K562 (cell line): ENCODE results near the gene TFB2M. TPM values are rescaled to one million over a fixed set of nuclear protein-coding genes. Genes with fewer than 3 reads are reported as not detected.
A peak's percentile ranks its signal among the peaks of the same experiment; 100 is the strongest.

Experiments used
- ATAC-seq: fragments of 200-7000 bp; cut with Tn5 transposase; 3 replicates; pipeline ENCODE4 v1.9.1; 2020; ENCODE audit warnings: moderate library complexity
- BruUV-seq: library from RNA; stranded (reverse); fragments of 400-500 nt; replicated peaks from 2 replicates; lab custom pipeline; 2021; lab: Mats Ljungman, UMichigan
- CTCF ChIA-PET: fragments of 300-600 bp; formaldehyde crosslinking; extraction: SDS; loops from one replicate; lab custom pipeline; 2021; ENCODE audit warnings: low intra/inter-chr PET ratio; lab: Yijun Ruan, JAX
- POLR2A ChIA-PET: fragments of 300-600, 350-650 bp; sonication (Branson Sonifier 250); formaldehyde crosslinking; extraction: SDS; loops from one replicate; lab custom pipeline; 2021; ENCODE audit warnings: antibody characterized with exemption, inconsistent platforms; lab: Yijun Ruan, JAX
- DNase-seq, 4 experiments: peaks; one replicate each; pipeline versions ENCODE4 v3.0.0 to v3.0.0-alpha.2; 2011 to 2018; ENCODE audit warnings: low spot score in 3 of 4, mixed read lengths in 3 of 4; ENCODE audit errors: extremely low read depth in 1 of 4
- FAIRE-seq: peaks from 2 replicates; lab custom pipeline; 2011; peaks lifted over from hg19 to GRCh38; lab: Jason Lieb, UNC
- H2AFZ ChIP-seq: 2 replicates; pipeline ENCODE4 v1.6.0; 2011; ENCODE audit warnings: low read depth, low read length, control low read depth, inconsistent platforms
- H3K27ac ChIP-seq: fragments of 200-600 bp; 3 replicates; pipeline ENCODE4 v1.8.0; 2011; ENCODE audit warnings: low read depth, mild to moderate bottlenecking, control low read depth, inconsistent platforms, low read length, moderate library complexity, mixed read lengths; ENCODE audit errors: extremely low read depth
- H3K27me3 ChIP-seq, 2 experiments: fragments of 300-600 bp in 1 of 2; 2 replicates in 1 of 2; 3 replicates in 1 of 2; pipeline versions ENCODE4 v1.6.0 to v1.8.0; 2011; ENCODE audit warnings: inconsistent platforms in 2 of 2, low read length in 2 of 2, mild to moderate bottlenecking in 1 of 2, mixed read lengths in 1 of 2, moderate library complexity in 1 of 2; ENCODE audit not compliant: control insufficient read depth in 2 of 2, insufficient read depth in 2 of 2
- H3K36me3 ChIP-seq: fragments of 300-600 bp; 3 replicates; pipeline ENCODE4 v1.8.0; 2011; ENCODE audit warnings: mild to moderate bottlenecking, low read length, inconsistent platforms; ENCODE audit not compliant: control insufficient read depth, insufficient read depth
- H3K4me1 ChIP-seq, 2 experiments: fragments of 200-600 bp in 1 of 2; replicated peaks in 1 of 2; 2 replicates in 1 of 2; 3 replicates in 1 of 2; pipeline versions ENCODE4 v1.5.1 to v1.8.0; 2011; ENCODE audit warnings: inconsistent platforms in 2 of 2, low read length in 2 of 2, mild to moderate bottlenecking in 1 of 2, mixed read lengths in 1 of 2, moderate library complexity in 1 of 2; ENCODE audit not compliant: control insufficient read depth in 2 of 2, insufficient read depth in 2 of 2
- H3K4me2 ChIP-seq: 2 replicates; pipeline ENCODE4 v1.6.1; 2011; ENCODE audit warnings: low read length, control low read depth, inconsistent platforms, mixed read lengths; ENCODE audit not compliant: insufficient read depth
- H3K4me3 ChIP-seq: fragments of 200-600 bp; sonication (generic), shearing (Covaris generic); 2 replicates; pipeline ENCODE4 v1.5.1; 2016; ENCODE audit warnings: control low read depth, inconsistent platforms
- H3K79me2 ChIP-seq: fragments of 200-600 bp; 3 replicates; pipeline ENCODE4 v1.8.0; 2011; ENCODE audit warnings: low read length, inconsistent platforms; ENCODE audit not compliant: control insufficient read depth, insufficient read depth
- H3K9ac ChIP-seq, 2 experiments: 2 replicates each; pipeline versions ENCODE4 v1.6.0 to v1.6.1; 2011; ENCODE audit warnings: low read depth in 2 of 2, low read length in 2 of 2, control low read depth in 1 of 2, inconsistent platforms in 1 of 2, mild to moderate bottlenecking in 1 of 2, mixed read lengths in 1 of 2; ENCODE audit not compliant: insufficient read depth in 1 of 2
- H3K9me1 ChIP-seq: one replicate; pipeline ENCODE4 v1.6.0; 2011; ENCODE audit warnings: inconsistent platforms, mild to moderate bottlenecking, low read length, moderate library complexity; ENCODE audit not compliant: control insufficient read depth, insufficient read depth
- H3K9me3 ChIP-seq: replicated peaks from 2 replicates; pipeline ENCODE4 v1.5.1; 2011; ENCODE audit warnings: low read depth, low read length, inconsistent platforms; ENCODE audit not compliant: control insufficient read depth, insufficient read depth
- H4K20me1 ChIP-seq: replicated peaks from 2 replicates; pipeline ENCODE4 v1.6.1; 2011; ENCODE audit warnings: low read length, inconsistent platforms, mixed read lengths; ENCODE audit not compliant: control insufficient read depth, insufficient read depth
- ATF3 ChIP-seq, 2 experiments: fragments of 450-650 bp in 1 of 2; sonication (generic) in 1 of 2; formaldehyde crosslinking in 1 of 2; IDR thresholded peaks in 1 of 2; conservative IDR thresholded peaks in 1 of 2; 2 replicates each; pipeline versions ENCODE4 v1.6.1 to v1.8.1; 2016 to 2023; ENCODE audit warnings: mild to moderate bottlenecking in 2 of 2, moderate library complexity in 2 of 2, inconsistent platforms in 1 of 2, missing genetic modification reagents in 1 of 2
- CEBPB ChIP-seq: fragments of 450-650 bp; IDR thresholded peaks from 2 replicates; pipeline ENCODE4 v1.6.1; 2016; ENCODE audit warnings: missing genetic modification characterization, missing compliant biosample characterization
- CEBPG ChIP-seq, 3 experiments: fragments of 200-800 bp in 1 of 3; sonication (Bioruptor generic) in 1 of 3; sonication (generic) in 1 of 3; formaldehyde crosslinking in 1 of 3; IDR thresholded peaks in 2 of 3; conservative IDR thresholded peaks in 1 of 3; 2 replicates each; pipeline versions ENCODE4 v1.6.1 to v1.8.0; 2016 to 2022; ENCODE audit warnings: missing compliant biosample characterization in 2 of 3, missing genetic modification characterization in 2 of 3, mild to moderate bottlenecking in 1 of 3, missing genetic modification reagents in 1 of 3
- FOXA3 ChIP-seq, 2 experiments: fragments of 450-650 bp in 1 of 2; sonication (generic) in 1 of 2; formaldehyde crosslinking; IDR thresholded peaks in 1 of 2; conservative IDR thresholded peaks in 1 of 2; 2 replicates each; pipeline versions ENCODE4 v1.4.0 to v1.8.0; 2020 to 2022; ENCODE audit warnings: mild to moderate bottlenecking in 2 of 2, missing genetic modification reagents in 1 of 2
- POLR2A ChIP-seq: fragments of 450-650 bp; conservative IDR thresholded peaks from 2 replicates; pipeline ENCODE4 v1.6.1; 2016
- RFX7 ChIP-seq: fragments of 250-450 bp; sonication (Bioruptor Pico); IDR thresholded peaks from 2 replicates; pipeline ENCODE4 v1.5.1; 2021; ENCODE audit warnings: mild to moderate bottlenecking
- WGBS: fragments of 100-300 bp; shearing (Covaris generic); methylation state at CpG from one replicate; pipeline ENCODE4 v1.1.6; 2016; ENCODE audit warnings: low coverage, mixed read lengths; ENCODE audit not compliant: insufficient coverage; ENCODE audit errors: missing lambda C conversion rate; 5-methylcytosine and 5-hydroxymethylcytosine counted together
- in situ Hi-C: fragments of 300-500 bp; cut with MboI; formaldehyde crosslinking; loops from 4 replicates; pipeline ENCODE4 v1.15.0; 2018; ENCODE audit warnings: inconsistent platforms, mixed read lengths
- intact Hi-C: fragments of 100-400 bp; cut with micrococcal nuclease; formaldehyde crosslinking; loops from 2 replicates; pipeline ENCODE4 v1.14.2; 2022
- polyA plus RNA-seq, 8 experiments: library from polyadenylated mRNA; depleted of rRNA in 4 of 8; stranded (reverse) in 5 of 8; unstranded in 3 of 8; fragments of >200 nt; fragmentation: Nextera tagmentation in 2 of 8; fragmentation: Illumina TruSeq in 1 of 8; extraction: Ambion mirVana in 2 of 8; extraction: Trizol in 1 of 8; gene quantifications; 2 replicates each; pipeline versions ENCODE4 v1.2.1 to v1.2.3, GENCODE V29; 2011 to 2014; ENCODE audit warnings: inconsistent platforms in 1 of 8, missing spikeins in 1 of 8
- total RNA-seq, 7 experiments: library from RNA; depleted of rRNA in 6 of 7; stranded (reverse); fragments of >200 nt in 6 of 7; fragmentation: Illumina TruSeq in 2 of 7; extraction: Trizol in 2 of 7; gene quantifications; 2 replicates each; pipeline versions ENCODE4 v1.2.1 to v1.2.3, GENCODE V29; 2011 to 2021; ENCODE audit warnings: low replicate concordance in 1 of 7

The TFB2M gene
- total and polyA plus RNA-seq, 9 of the 15 experiments (the other 6 are each of a cell fraction or from before 2014, with no cell fraction given): 55.1 to 162 (median 70.6) TPM

- H4K20me1 ChIP-seq: no peaks in the 10 kb centered on the region
- TSS peak; percentile 2 for BruUV-seq
- H3K27me3 ChIP-seq: no peaks in the 10 kb centered on the region
- FAIRE-seq: no peak
- H3K4me1 ChIP-seq: peaks cover 3 to 4% of the 10 kb centered on the region in 2 experiments; a peak in 3 of 5 replicates
- TF ChIP-seq CEBPG (CRISPR knock-in tag; IDR thresholded peaks at IDR 0.05) (no peak; the same call in 1 of the 2 replicates), CEBPG (tag; conservative IDR thresholded peaks at IDR 0.05 in 1 of 2, IDR thresholded peaks at IDR 0.05 in 1 of 2) (peak in 1 of 2 experiments; percentile 63; a peak in 2 of 4 replicates), ATF3 (IDR thresholded peaks at IDR 0.05) (peak; percentile 59), ATF3 (CRISPR knock-in tag; conservative IDR thresholded peaks at IDR 0.05) (no peak), RFX7 (CRISPR knock-in tag) (no peak), CEBPB (tag) (peak; percentile 34; the same call in 1 of the 2 replicates), FOXA3 (CRISPR knock-in tag; conservative IDR thresholded peaks at IDR 0.05 in 1 of 2, IDR thresholded peaks at IDR 0.05 in 1 of 2) (no peak), POLR2A (0 out of 2 replicates have a peak, but pooled peaks have one; percentile 7)
- 73% methylated on average over 4 of the region's 4 CpGs for WGBS
- H3K4me3 ChIP-seq: no peak overlapping the region
- no peaks in the 10 kb centered on the region for H3K9me3 ChIP-seq
- no peaks in the 10 kb centered on the region for H3K9me1 ChIP-seq
- H3K36me3 ChIP-seq: peaks cover 64% of the 10 kb centered on the region
- DNase-seq: no peak
- in situ Hi-C loops: no loop called here
- intact Hi-C loops: no loop called here
- no peak overlapping the region for H3K4me2 ChIP-seq
- POLR2A ChIA-PET: interaction anchor here (1.0 to 3.0 kb wide), 2 partner anchors 12 to 13 kb away, joined by 4 to 9 read pairs; no protein-coding TSS in a partner anchor
- H3K79me2 ChIP-seq: peaks cover 98% of the 10 kb centered on the region
- no peak overlapping the region for H3K27ac ChIP-seq
- no peak overlapping the region for H3K9ac ChIP-seq
- H2AFZ ChIP-seq: no peak overlapping the region
- CTCF ChIA-PET: no interaction called here
- ATAC-seq: no peak
Measured at GRCh38 chr1:246599315-246599714, 33.3 kb upstream of the TFB2M start.
